ENCODE data around the gene PDE4D. TPM values are rescaled to one million over a fixed set of nuclear protein-coding genes. Genes with fewer than 3 reads are reported as not detected.
A peak's percentile ranks its signal among the peaks of the same experiment; 100 is the strongest.

PDE4D gene
- total and polyA plus RNA-seq, 3 donors from 2014 or later: 7.8 to 13.9 (median 8.7) TPM

DNA sequence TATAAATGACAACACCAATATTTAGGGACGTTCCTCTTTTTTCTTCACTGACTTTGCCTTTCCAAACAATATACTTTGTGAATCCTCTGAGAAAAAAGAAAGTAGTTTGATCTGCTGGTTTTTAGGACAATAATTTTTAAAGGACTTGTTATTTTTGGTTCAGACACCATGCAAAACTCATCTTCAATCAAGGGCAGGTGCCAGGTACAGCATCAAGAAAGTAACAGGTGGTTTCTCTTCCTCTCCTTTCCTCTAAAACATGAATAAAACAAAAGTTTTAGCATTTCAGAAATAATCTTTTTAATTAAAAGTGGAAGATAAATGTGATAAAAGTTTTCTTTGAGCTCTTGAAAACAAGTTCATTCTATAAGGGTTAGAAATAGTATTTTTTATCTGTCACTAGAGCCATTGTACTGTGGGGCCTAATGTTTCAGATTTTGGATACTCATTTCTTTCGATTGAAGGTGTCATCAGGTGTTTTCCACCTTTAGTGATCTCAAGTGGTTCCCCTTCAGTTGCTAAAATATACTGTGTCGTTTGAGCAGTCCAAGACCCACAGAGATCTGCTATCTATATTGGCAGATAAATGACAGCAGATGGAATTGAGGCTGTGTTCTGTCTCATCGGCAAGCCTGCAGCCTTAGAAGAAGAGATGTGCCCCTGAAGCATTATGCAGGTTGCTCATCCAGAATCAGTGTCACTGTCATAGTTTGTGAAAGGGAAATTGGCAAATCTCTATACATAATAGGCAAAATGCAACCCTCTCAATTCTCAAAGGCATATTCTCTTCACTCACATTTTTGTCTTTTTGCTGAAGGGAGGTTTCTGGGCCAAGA lies 499.7 kb downstream of the PDE4D start:
- H3K9me3 ChIP-seq: no peaks in the 10 kb centered on the region
- H3K4me1 ChIP-seq: no peaks in the 10 kb centered on the region
- H3K27ac ChIP-seq: no peak overlapping the region
- H3K4me3 ChIP-seq: no peak overlapping the region
- WGBS, 2 donors: 71 to 88% methylated on average over 4 of the region's 4 CpGs
- intact Hi-C loops (cut with DNase I; ENCODE audit: low total_unique reads): no loop called here
- no peak for DNase-seq
- H3K27me3 ChIP-seq: no peaks in the 10 kb centered on the region
- no peak for TF ChIP-seq POLR2A (IDR thresholded peaks at IDR 0.05)
- TF ChIP-seq CTCF (IDR thresholded peaks at IDR 0.05): no peak
- H3K36me3 ChIP-seq (ENCODE audit: low read depth, missing control alignments): no peaks in the 10 kb centered on the region

- no peaks in the 10 kb centered on the region for H3K36me3 ChIP-seq (ENCODE audit: low read depth, missing control alignments)
- no peaks in the 10 kb centered on the region for H3K27me3 ChIP-seq
- no peak overlapping the region for H3K27ac ChIP-seq
- no peaks in the 10 kb centered on the region for H3K9me3 ChIP-seq
- H3K4me3 ChIP-seq: no peak overlapping the region
- DNase-seq: no peak
- no peaks in the 10 kb centered on the region for H3K4me1 ChIP-seq
- WGBS, 2 donors: 83 to 93% methylated on average over 1 of the region's 1 CpG
- intact Hi-C loops (cut with DNase I; ENCODE audit: low total_unique reads): no loop called here
- TF ChIP-seq POLR2A (IDR thresholded peaks at IDR 0.05): no peak
- TF ChIP-seq CTCF (IDR thresholded peaks at IDR 0.05): no peak
Measured at GRCh38 chr5:59391576-59391975, 501.9 kb downstream of the PDE4D start.

DNA sequence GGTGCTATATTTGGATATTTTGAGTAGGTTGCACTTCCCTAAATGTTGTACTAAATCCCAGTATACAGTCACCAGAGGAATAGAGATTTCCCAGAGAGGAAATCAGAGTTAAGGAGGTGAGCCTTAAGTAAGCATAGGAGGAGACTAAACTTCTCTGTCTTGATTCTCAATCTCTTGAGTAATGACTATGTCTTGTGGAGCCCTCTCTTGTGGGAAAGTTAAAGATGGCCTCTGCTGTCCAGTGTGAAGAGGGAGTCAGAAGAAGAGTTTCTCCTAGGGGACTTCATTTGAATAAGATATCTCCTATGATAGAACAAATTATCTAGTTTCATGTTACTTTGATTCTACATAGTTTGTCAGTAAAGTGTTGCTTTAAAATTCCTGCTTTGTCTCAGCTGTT lies 502.5 kb downstream of the PDE4D start:
- no peaks in the 10 kb centered on the region for H3K4me1 ChIP-seq
- intact Hi-C loops (cut with DNase I; ENCODE audit: low total_unique reads): no loop called here
- H3K9me3 ChIP-seq: no peaks in the 10 kb centered on the region
- DNase-seq: no peak
- no peak for TF ChIP-seq POLR2A (IDR thresholded peaks at IDR 0.05)
- TF ChIP-seq CTCF (IDR thresholded peaks at IDR 0.05): no peak
- H3K27ac ChIP-seq: no peak overlapping the region
- no peak overlapping the region for H3K4me3 ChIP-seq
- H3K36me3 ChIP-seq (ENCODE audit: low read depth, missing control alignments): no peaks in the 10 kb centered on the region
- no peaks in the 10 kb centered on the region for H3K27me3 ChIP-seq

GRCh38 chr5:59390074-59390659 lies 503.4 kb downstream of the PDE4D start:
- H3K27me3 ChIP-seq: no peaks in the 10 kb centered on the region
- 56 to 60% methylated on average over 2 of the region's 2 CpGs for WGBS, 2 donors
- no peak overlapping the region for H3K27ac ChIP-seq
- H3K4me1 ChIP-seq: no peaks in the 10 kb centered on the region
- no peak overlapping the region for H3K4me3 ChIP-seq
- DNase-seq: peak; percentile 28
- TF ChIP-seq CTCF (IDR thresholded peaks at IDR 0.05) (peak in 2 of 3 experiments; percentile 24 to 84), POLR2A (IDR thresholded peaks at IDR 0.05) (no peak)
- no peaks in the 10 kb centered on the region for H3K36me3 ChIP-seq (ENCODE audit: low read depth, missing control alignments)
- no peaks in the 10 kb centered on the region for H3K9me3 ChIP-seq
- intact Hi-C loops (cut with DNase I; ENCODE audit: low total_unique reads): no loop called here
